GM12874 (cell line): ENCODE data around the gene SERINC1.
A peak's percentile ranks its signal among the peaks of the same experiment; 100 is the strongest.

Experiments used
- TF ChIP-seq, protein P1 (sequence below): IDR thresholded peaks from 2 replicates; pipeline ENCODE4 v1.5.1; 2011; ENCODE audit warnings: low read depth, mild to moderate bottlenecking, control low read depth, low read length, moderate library complexity; ENCODE audit not compliant: insufficient read depth

Gene SERINC1

DNA sequence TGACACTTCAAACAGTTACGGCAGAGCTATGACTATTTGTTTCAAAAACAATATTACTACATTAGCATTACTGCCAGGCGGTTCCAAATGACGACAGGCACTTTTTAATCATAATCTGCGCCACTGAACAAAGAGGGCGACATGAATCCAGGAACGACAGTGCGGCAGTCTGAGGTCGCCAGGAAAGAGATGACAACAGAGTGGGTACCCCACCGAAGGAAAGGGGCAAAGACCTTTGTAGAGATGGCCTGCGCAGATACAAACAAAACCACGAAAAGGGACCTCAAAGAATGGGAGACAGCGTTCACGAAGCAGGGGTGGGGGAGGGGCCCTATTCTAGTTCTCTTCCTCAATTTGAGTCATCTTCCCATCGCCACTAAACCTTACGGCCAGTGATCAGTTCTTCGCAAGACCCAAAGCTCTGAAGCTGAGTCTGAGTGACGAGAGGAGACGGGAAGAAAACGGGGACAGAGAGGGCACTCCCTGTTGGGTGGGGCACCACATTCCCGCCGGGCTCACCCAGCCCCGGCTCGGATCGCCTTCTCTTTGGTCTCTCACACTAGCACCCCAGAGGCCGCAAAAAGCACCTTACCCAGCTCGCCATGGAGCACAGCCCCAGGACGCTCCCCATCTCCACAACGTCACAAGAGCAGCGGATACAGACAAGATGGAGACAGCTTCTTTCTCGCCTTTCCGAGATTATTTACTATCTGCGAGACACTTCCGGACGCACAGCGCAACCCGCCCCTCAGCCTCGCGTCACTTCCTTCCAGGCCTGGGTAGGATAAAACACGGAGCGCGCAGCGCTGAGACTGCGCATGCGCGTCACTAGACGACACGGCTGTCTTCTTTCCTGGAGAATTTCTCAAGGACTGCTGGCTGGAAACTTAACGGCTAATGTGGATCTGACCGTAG lies at the start of gene SERINC1:
TSS of gene SERINC1 (minus strand) at position 701 of the 915 bp plus-strand sequence. CDS start at position 631, 70 bp downstream.
- TF ChIP-seq, protein P1, sequence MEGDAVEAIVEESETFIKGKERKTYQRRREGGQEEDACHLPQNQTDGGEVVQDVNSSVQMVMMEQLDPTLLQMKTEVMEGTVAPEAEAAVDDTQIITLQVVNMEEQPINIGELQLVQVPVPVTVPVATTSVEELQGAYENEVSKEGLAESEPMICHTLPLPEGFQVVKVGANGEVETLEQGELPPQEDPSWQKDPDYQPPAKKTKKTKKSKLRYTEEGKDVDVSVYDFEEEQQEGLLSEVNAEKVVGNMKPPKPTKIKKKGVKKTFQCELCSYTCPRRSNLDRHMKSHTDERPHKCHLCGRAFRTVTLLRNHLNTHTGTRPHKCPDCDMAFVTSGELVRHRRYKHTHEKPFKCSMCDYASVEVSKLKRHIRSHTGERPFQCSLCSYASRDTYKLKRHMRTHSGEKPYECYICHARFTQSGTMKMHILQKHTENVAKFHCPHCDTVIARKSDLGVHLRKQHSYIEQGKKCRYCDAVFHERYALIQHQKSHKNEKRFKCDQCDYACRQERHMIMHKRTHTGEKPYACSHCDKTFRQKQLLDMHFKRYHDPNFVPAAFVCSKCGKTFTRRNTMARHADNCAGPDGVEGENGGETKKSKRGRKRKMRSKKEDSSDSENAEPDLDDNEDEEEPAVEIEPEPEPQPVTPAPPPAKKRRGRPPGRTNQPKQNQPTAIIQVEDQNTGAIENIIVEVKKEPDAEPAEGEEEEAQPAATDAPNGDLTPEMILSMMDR: no peak

DNA sequence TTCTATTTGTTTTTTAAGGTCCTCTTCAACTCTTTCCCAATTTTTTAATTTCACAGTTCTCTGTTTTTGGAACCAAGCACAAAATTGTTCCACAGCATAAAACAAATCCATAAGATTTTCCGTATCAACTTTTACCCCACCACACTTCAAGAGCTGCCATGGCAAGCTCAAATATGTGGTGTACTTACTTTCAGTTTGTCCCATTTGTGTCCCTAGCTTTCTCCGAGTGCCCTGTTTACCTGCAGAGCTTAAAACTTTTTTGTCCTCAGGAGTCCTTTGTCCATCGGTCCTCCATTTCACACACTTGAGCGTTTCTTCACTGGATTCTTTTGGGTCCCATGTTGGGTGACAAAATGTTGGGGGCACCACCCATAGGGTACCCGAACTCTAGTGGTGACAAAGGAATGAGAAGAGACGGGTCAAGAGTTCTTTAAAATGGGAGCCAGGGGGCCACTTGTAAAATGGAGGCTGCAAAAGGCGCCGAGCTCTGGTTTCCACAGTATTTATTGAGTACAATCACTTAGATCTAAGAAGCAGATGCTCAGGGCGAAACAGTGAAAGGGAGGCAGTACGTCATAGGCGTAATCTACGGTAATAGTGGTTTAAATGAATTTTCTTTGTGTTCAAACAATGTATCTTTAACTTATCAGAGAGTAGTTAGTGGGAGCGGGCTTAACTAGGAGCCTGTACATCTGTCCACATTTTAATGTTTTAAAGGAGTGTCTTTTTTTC lies 39.8 kb upstream of the SERINC1 start:
- TF ChIP-seq, protein P1: no peak

DNA sequence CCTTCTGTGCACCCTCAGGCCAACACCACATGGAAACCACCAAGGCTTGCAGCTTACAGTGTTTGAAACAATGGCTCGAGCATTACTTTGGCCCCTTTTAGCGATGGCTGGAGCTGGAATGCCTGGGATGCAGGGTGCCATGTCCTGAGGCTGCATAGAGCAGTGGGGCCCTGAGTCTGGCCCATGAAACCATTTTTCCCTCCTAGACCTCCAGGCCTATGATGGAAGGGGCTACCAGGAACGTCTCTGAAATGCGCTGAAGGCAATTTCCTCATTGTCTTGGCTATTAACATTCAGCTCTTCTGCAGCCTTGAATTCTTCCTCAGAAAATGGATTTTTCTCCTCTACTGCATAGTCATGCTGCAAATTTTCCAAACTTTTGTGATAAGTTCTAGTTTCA lies 29.9 kb upstream of the SERINC1 start:
- TF ChIP-seq, protein P1: no peak

DNA sequence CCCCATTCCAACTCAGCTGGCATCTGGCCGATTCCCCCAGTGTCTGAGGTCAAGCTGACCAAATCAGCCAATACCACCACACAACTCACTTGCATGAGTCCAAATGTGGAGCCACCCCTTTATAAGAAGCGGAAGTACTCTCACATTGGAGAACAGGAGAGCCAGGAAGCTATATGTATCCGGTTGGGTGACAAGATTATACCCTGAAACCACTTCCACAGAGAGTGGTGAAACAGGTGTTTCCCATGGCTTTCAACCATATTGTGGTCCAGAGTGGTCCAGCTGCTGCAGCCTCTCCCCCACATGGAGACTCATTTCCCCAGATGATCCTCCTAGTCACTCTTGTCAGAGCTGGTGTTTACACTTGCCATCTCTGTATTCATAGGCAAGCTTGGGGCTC lies 24.0 kb upstream of the SERINC1 start:
- TF ChIP-seq, protein P1: no peak

DNA sequence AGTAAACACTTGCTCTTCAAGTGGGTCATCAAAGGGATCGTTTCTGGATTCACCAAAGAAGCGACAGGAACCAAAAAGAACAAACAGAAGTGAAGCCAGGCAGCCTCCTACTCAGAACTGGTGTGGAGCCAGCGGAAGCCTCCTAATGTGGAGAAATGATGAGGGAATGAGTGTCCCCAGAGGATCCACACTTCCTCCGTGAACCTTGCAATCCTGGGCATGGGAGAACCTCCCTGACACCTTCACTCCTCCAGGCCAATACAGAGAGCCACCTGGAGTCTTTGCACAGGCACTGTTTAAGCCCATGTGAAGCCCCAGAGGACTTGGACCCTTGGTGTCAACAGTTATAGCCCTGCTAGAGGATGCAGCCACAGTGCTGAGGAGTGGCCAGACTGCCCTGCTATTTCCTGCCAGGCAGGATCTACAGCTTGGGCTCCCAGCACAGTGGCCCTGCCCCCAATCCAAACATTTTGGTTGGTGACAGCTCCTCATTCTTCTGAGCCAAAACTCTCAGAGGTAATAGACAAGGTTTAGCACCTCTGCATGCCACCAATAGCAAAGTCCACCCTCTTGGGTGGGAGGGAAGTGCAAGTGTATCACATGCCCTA lies 23.2 kb upstream of the SERINC1 start:
- TF ChIP-seq, protein P1: no peak

DNA sequence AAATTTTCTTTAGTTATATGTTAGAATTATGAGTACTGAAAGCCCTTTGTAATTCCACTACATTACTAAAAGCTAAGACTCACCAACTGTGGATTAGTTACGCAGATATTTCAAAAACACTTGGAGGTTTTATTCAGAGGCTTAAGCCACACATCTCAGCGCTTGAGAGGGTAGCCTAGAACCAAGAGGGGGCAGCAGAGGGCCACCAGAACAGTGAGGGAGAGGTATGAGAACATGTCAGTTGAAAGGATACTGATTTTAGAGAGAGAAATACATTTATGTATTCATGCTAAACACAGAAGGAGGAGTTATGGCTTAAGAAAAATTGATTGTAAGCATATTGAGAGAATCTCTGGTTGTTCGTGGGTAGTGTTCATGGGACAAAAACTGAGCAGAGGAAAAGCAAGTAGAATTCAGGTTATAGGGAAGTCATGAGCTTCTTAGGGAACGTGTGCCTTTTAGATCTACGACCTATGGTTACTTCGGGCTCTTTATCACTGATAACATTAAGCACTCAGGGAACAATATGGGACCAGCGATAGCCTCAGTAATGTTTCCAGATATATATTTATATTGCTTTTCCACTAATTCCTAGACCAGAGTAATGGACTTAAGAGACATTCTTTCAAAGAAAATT lies 20.4 kb upstream of the SERINC1 start:
- TF ChIP-seq, protein P1: peak; percentile 78
